SK-N-SH (cell line): Measurements from ENCODE around the gene CD200R1. TPM values are rescaled to one million over a fixed set of nuclear protein-coding genes. Genes with fewer than 3 reads are reported as not detected.

Source experiments
- CTCF ChIA-PET: fragments of 300-600, 350-600 bp; formaldehyde crosslinking; extraction: SDS; loops from one replicate; lab custom pipeline; 2021; lab: Yijun Ruan, JAX
- POLR2A ChIA-PET: fragments of 350-600 bp; sonication (Branson Sonifier 250); formaldehyde crosslinking; extraction: SDS; loops from one replicate; lab custom pipeline; 2020; ENCODE audit warnings: antibody characterized with exemption, inconsistent platforms; lab: Yijun Ruan, JAX
- DNase-seq: peaks from one replicate; pipeline ENCODE4 v3.0.0; 2012
- H2AFZ ChIP-seq: fragments of 200-600 bp; sonication (generic); 2 replicates; pipeline ENCODE4 v1.8.1; 2016; ENCODE audit warnings: antibody characterized with exemption, mild to moderate bottlenecking, low read depth
- H3F3A ChIP-seq: fragments of 200-600 bp; sonication (generic); replicated peaks from 2 replicates; pipeline ENCODE3; 2016; ENCODE audit warnings: antibody characterized with exemption, mild to moderate bottlenecking; ENCODE audit not compliant: insufficient read depth
- H3K27ac ChIP-seq, 2 experiments: fragments of 200-500 bp in 1 of 2; fragments of 200-600 bp in 1 of 2; sonication (Bioruptor generic) in 1 of 2; sonication (generic), shearing (Covaris generic) in 1 of 2; 2 replicates each; pipeline versions ENCODE4 v1.5.1 to v1.6.1; 2014 to 2016; ENCODE audit warnings: low read depth in 2 of 2, inconsistent platforms in 1 of 2, low read length in 1 of 2, mild to moderate bottlenecking in 1 of 2, mixed read lengths in 1 of 2
- H3K27me3 ChIP-seq: fragments of 200-600 bp; sonication (generic), shearing (Covaris generic); 2 replicates; pipeline ENCODE4 v1.6.1; 2016; ENCODE audit warnings: mixed run types; ENCODE audit not compliant: insufficient read depth
- H3K36me3 ChIP-seq, 2 experiments: fragments of 200-500 bp in 1 of 2; fragments of 200-600 bp in 1 of 2; sonication (Bioruptor generic) in 1 of 2; sonication (generic) in 1 of 2; replicated peaks in 1 of 2; 2 replicates each; pipeline versions ENCODE3 to v1.5.1; 2014 to 2016; ENCODE audit warnings: low read length in 1 of 2, mild to moderate bottlenecking in 1 of 2; ENCODE audit not compliant: insufficient read depth in 2 of 2, control insufficient read depth in 1 of 2
- H3K4me1 ChIP-seq, 2 experiments: fragments of 200-500 bp in 1 of 2; fragments of 200-600 bp in 1 of 2; sonication (Bioruptor generic) in 1 of 2; sonication (generic), shearing (Covaris generic) in 1 of 2; 2 replicates each; pipeline versions ENCODE4 v1.5.1 to v1.6.1; 2014 to 2016; ENCODE audit warnings: low read depth in 1 of 2, low read length in 1 of 2, mixed run types in 1 of 2; ENCODE audit not compliant: insufficient read depth in 2 of 2, control insufficient read depth in 1 of 2
- H3K4me2 ChIP-seq: fragments of 200-600 bp; sonication (generic), shearing (Covaris generic); 2 replicates; pipeline ENCODE4 v1.6.1; 2017; ENCODE audit warnings: mixed run types
- H3K4me3 ChIP-seq, 2 experiments: fragments of 200-500 bp in 1 of 2; fragments of 200-600 bp in 1 of 2; sonication (Bioruptor generic) in 1 of 2; sonication (generic), shearing (Covaris generic) in 1 of 2; 2 replicates each; pipeline versions ENCODE4 v1.5.1 to v1.8.1; 2014 to 2016; ENCODE audit warnings: low read depth in 2 of 2, inconsistent platforms in 1 of 2, low read length in 1 of 2, mild to moderate bottlenecking in 1 of 2, mixed read lengths in 1 of 2, moderate library complexity in 1 of 2
- H3K79me2 ChIP-seq: fragments of 200-600 bp; sonication (generic); 2 replicates; pipeline ENCODE4 v1.8.1; 2017; ENCODE audit warnings: mild to moderate bottlenecking; ENCODE audit not compliant: insufficient read depth
- H3K9ac ChIP-seq: fragments of 200-600 bp; sonication (generic); 2 replicates; pipeline ENCODE4 v1.6.1; 2017; ENCODE audit warnings: mixed run types
- H3K9me2 ChIP-seq: fragments of 200-600 bp; sonication (generic); 2 replicates; pipeline ENCODE4 v1.6.1; 2017; ENCODE audit warnings: mixed run types
- H3K9me3 ChIP-seq: fragments of 200-600 bp; sonication (generic); 2 replicates; pipeline ENCODE4 v1.6.1; 2017; ENCODE audit warnings: mixed run types, mild to moderate bottlenecking, moderate library complexity
- H4K20me1 ChIP-seq: fragments of 200-600 bp; sonication (generic); 2 replicates; pipeline ENCODE4 v1.6.1; 2017; ENCODE audit warnings: mild to moderate bottlenecking, mixed run types; ENCODE audit not compliant: insufficient read depth
- CHD2 ChIP-seq: fragments of 150-350 bp; IDR thresholded peaks from 2 replicates; pipeline ENCODE4 v1.6.1; 2018; ENCODE audit warnings: low read length; ENCODE audit not compliant: partially characterized antibody
- EP300 ChIP-seq, 2 experiments: IDR thresholded peaks; 2 replicates each; pipeline versions ENCODE4 v1.4.0 to v1.6.1; 2012; ENCODE audit warnings: borderline replicate concordance in 1 of 2, low read depth in 1 of 2, low read length in 1 of 2
- EZH2phosphoT487 ChIP-seq: fragments of 200-600 bp; sonication (generic); IDR thresholded peaks from 2 replicates; pipeline ENCODE4 v1.6.1; 2017; ENCODE audit warnings: low read depth, mixed run types, mild to moderate bottlenecking, antibody characterized with exemption, moderate library complexity, borderline replicate concordance
- FOSL2 ChIP-seq: IDR thresholded peaks from 2 replicates; pipeline ENCODE4 v1.4.0; 2012; ENCODE audit warnings: low read depth, mild to moderate bottlenecking, moderate library complexity, borderline replicate concordance
- JUND ChIP-seq: IDR thresholded peaks from 2 replicates; pipeline ENCODE4 v1.4.0; 2012
- MAX ChIP-seq: IDR thresholded peaks from 2 replicates; pipeline ENCODE4 v1.4.0; 2012; ENCODE audit warnings: low read depth
- MEF2A ChIP-seq: IDR thresholded peaks from 2 replicates; pipeline ENCODE4 v1.4.0; 2012; ENCODE audit warnings: low read depth, borderline replicate concordance
- MXI1 ChIP-seq: IDR thresholded peaks from 2 replicates; pipeline ENCODE4 v1.6.1; 2012; ENCODE audit warnings: mild to moderate bottlenecking, low read depth, low read length, improper control_type of control experiment
- SIN3A ChIP-seq: IDR thresholded peaks from 2 replicates; pipeline ENCODE4 v1.6.1; 2012; ENCODE audit warnings: low read depth, mild to moderate bottlenecking, low read length, moderate library complexity, borderline replicate concordance
- TCF12 ChIP-seq: IDR thresholded peaks from 2 replicates; pipeline ENCODE4 v1.4.0; 2012
- TEAD4 ChIP-seq: IDR thresholded peaks from 2 replicates; pipeline ENCODE4 v1.4.0; 2012; ENCODE audit warnings: mild to moderate bottlenecking, borderline replicate concordance; ENCODE audit not compliant: insufficient read depth
- USF1 ChIP-seq: IDR thresholded peaks from 2 replicates; pipeline ENCODE4 v1.4.0; 2012; ENCODE audit warnings: low read depth, borderline replicate concordance
- YY1 ChIP-seq: IDR thresholded peaks from 2 replicates; pipeline ENCODE4 v1.4.0; 2012; ENCODE audit warnings: low read depth, mild to moderate bottlenecking
- WGBS: methylation state at CpG from one replicate; pipeline ENCODE4 v1.1.6; 2017; ENCODE audit warnings: low lambda C conversion rate; 5-methylcytosine and 5-hydroxymethylcytosine counted together
- polyA plus RNA-seq, 3 experiments: library from polyadenylated mRNA; depleted of rRNA; stranded (reverse); fragments of >200 nt; gene quantifications; 2 replicates each; pipeline ENCODE4 v1.2.3, GENCODE V29; 2012
- TF ChIP-seq, protein P1 (sequence below): IDR thresholded peaks from 2 replicates; pipeline ENCODE4 v1.6.1; 2012; ENCODE audit warnings: mild to moderate bottlenecking, low read depth, low read length, moderate library complexity
- TF ChIP-seq, protein P2 (sequence below): fragments of 150-350 bp; IDR thresholded peaks from 2 replicates; pipeline ENCODE4 v1.6.1; 2016; ENCODE audit warnings: mild to moderate bottlenecking, low read depth, low read length
- TF ChIP-seq, protein P3 (sequence below): fragments of 200-600 bp; sonication (generic); IDR thresholded peaks from 2 replicates; pipeline ENCODE4 v1.6.1; 2017; ENCODE audit warnings: antibody characterized with exemption, mild to moderate bottlenecking, moderate library complexity
- TF ChIP-seq, protein P4 (sequence below): fragments of 150-350 bp; IDR thresholded peaks from 2 replicates; pipeline ENCODE4 v1.6.1; 2017; ENCODE audit warnings: antibody characterized with exemption, low read length, low read depth, borderline replicate concordance

CD200R1 gene
- polyA plus RNA-seq, 1 of the 3 experiments (the other 2 are of a cell fraction), result 0.02 TPM

- H2AFZ ChIP-seq, result no peak overlapping the region
- no peaks in the 10 kb centered on the region for H3K9me3 ChIP-seq
- H3K36me3 ChIP-seq, result no peaks in the 10 kb centered on the region
- H3K4me2 ChIP-seq, result no peak overlapping the region
- no peaks in the 10 kb centered on the region; a peak in 1 of 4 replicates for H3K4me1 ChIP-seq
- DNase-seq, result no peak
- no peaks in the 10 kb centered on the region for H3F3A ChIP-seq
- H3K79me2 ChIP-seq, result no peaks in the 10 kb centered on the region
- WGBS, result 74% methylated on average over 2 of the region's 2 CpGs
- ChIA-PET POLR2A (no interaction called here), CTCF (interaction anchor here (1.2 to 3.3 kb wide), 2 partner anchors 242 to 334 kb away, joined by 3 to 20 read pairs; no protein-coding TSS in a partner anchor)
- no peaks in the 10 kb centered on the region for H3K9me2 ChIP-seq
- H3K4me3 ChIP-seq, result no peak overlapping the region
- TF ChIP-seq CHD2 (no peak), MXI1 (no peak), USF1 (no peak), TCF12 (no peak), FOSL2 (no peak), MAX (no peak)
- TF ChIP-seq, protein P1, sequence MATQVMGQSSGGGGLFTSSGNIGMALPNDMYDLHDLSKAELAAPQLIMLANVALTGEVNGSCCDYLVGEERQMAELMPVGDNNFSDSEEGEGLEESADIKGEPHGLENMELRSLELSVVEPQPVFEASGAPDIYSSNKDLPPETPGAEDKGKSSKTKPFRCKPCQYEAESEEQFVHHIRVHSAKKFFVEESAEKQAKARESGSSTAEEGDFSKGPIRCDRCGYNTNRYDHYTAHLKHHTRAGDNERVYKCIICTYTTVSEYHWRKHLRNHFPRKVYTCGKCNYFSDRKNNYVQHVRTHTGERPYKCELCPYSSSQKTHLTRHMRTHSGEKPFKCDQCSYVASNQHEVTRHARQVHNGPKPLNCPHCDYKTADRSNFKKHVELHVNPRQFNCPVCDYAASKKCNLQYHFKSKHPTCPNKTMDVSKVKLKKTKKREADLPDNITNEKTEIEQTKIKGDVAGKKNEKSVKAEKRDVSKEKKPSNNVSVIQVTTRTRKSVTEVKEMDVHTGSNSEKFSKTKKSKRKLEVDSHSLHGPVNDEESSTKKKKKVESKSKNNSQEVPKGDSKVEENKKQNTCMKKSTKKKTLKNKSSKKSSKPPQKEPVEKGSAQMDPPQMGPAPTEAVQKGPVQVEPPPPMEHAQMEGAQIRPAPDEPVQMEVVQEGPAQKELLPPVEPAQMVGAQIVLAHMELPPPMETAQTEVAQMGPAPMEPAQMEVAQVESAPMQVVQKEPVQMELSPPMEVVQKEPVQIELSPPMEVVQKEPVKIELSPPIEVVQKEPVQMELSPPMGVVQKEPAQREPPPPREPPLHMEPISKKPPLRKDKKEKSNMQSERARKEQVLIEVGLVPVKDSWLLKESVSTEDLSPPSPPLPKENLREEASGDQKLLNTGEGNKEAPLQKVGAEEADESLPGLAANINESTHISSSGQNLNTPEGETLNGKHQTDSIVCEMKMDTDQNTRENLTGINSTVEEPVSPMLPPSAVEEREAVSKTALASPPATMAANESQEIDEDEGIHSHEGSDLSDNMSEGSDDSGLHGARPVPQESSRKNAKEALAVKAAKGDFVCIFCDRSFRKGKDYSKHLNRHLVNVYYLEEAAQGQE, result no peak
- TF ChIP-seq, protein P2, sequence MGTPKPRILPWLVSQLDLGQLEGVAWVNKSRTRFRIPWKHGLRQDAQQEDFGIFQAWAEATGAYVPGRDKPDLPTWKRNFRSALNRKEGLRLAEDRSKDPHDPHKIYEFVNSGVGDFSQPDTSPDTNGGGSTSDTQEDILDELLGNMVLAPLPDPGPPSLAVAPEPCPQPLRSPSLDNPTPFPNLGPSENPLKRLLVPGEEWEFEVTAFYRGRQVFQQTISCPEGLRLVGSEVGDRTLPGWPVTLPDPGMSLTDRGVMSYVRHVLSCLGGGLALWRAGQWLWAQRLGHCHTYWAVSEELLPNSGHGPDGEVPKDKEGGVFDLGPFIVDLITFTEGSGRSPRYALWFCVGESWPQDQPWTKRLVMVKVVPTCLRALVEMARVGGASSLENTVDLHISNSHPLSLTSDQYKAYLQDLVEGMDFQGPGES, result no peak
- no peaks in the 10 kb centered on the region for H4K20me1 ChIP-seq
- H3K27ac ChIP-seq, result no peak overlapping the region
- no peak overlapping the region for H3K9ac ChIP-seq
- H3K27me3 ChIP-seq, result no peaks in the 10 kb centered on the region
Observed at GRCh38 chr3:112976953-112977352, 2.0 kb upstream of the CD200R1 start.

- no peak overlapping the region for H3K9ac ChIP-seq
- no peaks in the 10 kb centered on the region for H4K20me1 ChIP-seq
- H3K9me2 ChIP-seq, result no peaks in the 10 kb centered on the region
- no peaks in the 10 kb centered on the region for H3K9me3 ChIP-seq
- H3K27ac ChIP-seq, result no peak overlapping the region
- no peak overlapping the region for H3K4me2 ChIP-seq
- no peak for DNase-seq
- no peak overlapping the region for H3K4me3 ChIP-seq
- H3F3A ChIP-seq, result no peaks in the 10 kb centered on the region
- CTCF ChIA-PET, result interaction anchor here (1.2 to 3.3 kb wide), 3 partner anchors 241 to 334 kb away, joined by 3 to 20 read pairs (median 5); no protein-coding TSS in a partner anchor
- H3K79me2 ChIP-seq, result no peaks in the 10 kb centered on the region
- POLR2A ChIA-PET, result no interaction called here
- H2AFZ ChIP-seq, result no peak overlapping the region
- H3K4me1 ChIP-seq, result no peaks in the 10 kb centered on the region; a peak in 1 of 4 replicates
- H3K27me3 ChIP-seq, result no peaks in the 10 kb centered on the region
- no peaks in the 10 kb centered on the region for H3K36me3 ChIP-seq
- TF ChIP-seq, protein P3, sequence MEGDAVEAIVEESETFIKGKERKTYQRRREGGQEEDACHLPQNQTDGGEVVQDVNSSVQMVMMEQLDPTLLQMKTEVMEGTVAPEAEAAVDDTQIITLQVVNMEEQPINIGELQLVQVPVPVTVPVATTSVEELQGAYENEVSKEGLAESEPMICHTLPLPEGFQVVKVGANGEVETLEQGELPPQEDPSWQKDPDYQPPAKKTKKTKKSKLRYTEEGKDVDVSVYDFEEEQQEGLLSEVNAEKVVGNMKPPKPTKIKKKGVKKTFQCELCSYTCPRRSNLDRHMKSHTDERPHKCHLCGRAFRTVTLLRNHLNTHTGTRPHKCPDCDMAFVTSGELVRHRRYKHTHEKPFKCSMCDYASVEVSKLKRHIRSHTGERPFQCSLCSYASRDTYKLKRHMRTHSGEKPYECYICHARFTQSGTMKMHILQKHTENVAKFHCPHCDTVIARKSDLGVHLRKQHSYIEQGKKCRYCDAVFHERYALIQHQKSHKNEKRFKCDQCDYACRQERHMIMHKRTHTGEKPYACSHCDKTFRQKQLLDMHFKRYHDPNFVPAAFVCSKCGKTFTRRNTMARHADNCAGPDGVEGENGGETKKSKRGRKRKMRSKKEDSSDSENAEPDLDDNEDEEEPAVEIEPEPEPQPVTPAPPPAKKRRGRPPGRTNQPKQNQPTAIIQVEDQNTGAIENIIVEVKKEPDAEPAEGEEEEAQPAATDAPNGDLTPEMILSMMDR, result no peak
- TF ChIP-seq TEAD4 (no peak), EZH2phosphoT487 (no peak), MAX (no peak), YY1 (no peak), JUND (no peak), SIN3A (no peak), MEF2A (no peak), EP300 (IDR thresholded peaks at IDR 0.05; ENCODE audit: borderline replicate concordance in 1 of 2, low read depth in 1 of 2, low read length in 1 of 2) (no peak)
- TF ChIP-seq, protein P4, sequence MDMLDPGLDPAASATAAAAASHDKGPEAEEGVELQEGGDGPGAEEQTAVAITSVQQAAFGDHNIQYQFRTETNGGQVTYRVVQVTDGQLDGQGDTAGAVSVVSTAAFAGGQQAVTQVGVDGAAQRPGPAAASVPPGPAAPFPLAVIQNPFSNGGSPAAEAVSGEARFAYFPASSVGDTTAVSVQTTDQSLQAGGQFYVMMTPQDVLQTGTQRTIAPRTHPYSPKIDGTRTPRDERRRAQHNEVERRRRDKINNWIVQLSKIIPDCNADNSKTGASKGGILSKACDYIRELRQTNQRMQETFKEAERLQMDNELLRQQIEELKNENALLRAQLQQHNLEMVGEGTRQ, result no peak
- TF ChIP-seq, protein P2, result no peak
Observed at GRCh38 chr3:112976001-112976400, 1.1 kb upstream of the CD200R1 start.
